ENCODE results near the gene TMEM175.

DNA sequence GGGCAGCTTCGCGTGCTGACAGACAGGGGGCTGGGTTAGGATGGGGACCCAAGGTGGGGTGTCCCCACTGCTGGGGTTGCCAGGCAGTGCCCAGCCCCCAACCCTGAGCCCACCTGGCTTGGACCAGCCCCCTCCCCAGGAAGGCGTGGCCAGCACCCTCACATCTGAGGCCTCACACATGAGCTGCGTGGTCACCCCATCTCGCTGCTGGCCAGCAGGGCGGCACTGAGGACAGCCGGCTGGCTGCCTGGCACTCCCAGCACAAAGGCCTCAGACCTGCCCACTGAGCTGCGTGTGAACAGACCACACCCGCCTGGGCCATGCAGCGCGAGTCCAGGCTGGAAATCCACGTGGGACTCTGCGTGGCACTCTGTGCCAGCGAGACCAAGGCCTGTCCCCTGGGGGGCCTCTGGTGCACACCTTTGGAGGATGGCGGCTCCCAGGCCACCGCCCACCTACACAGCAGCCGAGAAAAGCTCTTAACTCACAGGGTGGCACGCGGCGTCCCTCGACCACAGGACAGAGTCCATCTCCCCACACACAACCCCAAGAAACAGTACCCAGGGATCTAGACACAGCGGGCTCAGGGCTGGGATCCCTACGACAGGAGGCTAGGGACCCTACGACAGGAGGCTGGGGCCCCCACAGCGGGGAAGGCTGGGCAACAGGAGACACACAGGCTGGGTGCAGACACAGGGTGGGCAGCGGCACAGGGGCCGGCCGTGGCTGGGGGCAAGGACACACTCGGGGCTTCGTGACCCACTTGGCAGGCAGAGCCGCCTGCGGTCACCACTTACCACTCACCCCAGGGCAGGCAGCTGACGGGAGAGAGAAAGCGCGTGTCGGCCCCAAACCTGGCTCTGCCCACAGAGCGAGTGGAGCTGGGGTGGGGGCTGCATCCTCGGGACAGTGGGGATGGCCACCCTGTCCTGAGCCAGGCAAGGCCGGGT, 31.3 kb downstream of the TMEM175 start:
- TF ChIP-seq, protein P1, sequence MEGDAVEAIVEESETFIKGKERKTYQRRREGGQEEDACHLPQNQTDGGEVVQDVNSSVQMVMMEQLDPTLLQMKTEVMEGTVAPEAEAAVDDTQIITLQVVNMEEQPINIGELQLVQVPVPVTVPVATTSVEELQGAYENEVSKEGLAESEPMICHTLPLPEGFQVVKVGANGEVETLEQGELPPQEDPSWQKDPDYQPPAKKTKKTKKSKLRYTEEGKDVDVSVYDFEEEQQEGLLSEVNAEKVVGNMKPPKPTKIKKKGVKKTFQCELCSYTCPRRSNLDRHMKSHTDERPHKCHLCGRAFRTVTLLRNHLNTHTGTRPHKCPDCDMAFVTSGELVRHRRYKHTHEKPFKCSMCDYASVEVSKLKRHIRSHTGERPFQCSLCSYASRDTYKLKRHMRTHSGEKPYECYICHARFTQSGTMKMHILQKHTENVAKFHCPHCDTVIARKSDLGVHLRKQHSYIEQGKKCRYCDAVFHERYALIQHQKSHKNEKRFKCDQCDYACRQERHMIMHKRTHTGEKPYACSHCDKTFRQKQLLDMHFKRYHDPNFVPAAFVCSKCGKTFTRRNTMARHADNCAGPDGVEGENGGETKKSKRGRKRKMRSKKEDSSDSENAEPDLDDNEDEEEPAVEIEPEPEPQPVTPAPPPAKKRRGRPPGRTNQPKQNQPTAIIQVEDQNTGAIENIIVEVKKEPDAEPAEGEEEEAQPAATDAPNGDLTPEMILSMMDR (IDR thresholded peaks at IDR 0.05; ENCODE audit: low read depth, low read length) = no peak
- no peak for TF ChIP-seq EZH2phosphoT487 (IDR thresholded peaks at IDR 0.05; ENCODE audit: low read depth)
